Right renal pelvis (tissue), 4 donors: ENCODE measurements around the gene ZNF296. TPM values are rescaled to one million over a fixed set of nuclear protein-coding genes. Genes with fewer than 3 reads are reported as not detected.

ENCODE experiments used
- DNase-seq, 4 donors: peaks; one replicate each; pipeline ENCODE4 v3.0.0-alpha.2; 2013; ENCODE audit warnings: low read depth in 4 of 4, low spot score in 3 of 4, missing footprints in 1 of 4
- polyA plus RNA-seq, 4 donors: library from polyadenylated mRNA; unstranded; fragments of 120-200 nt; gene quantifications; one replicate each; pipeline ENCODE4 v1.2.1, GENCODE V29; 2013; ENCODE audit not compliant: insufficient read length in 4 of 4

Gene ZNF296
- polyA plus RNA-seq, 4 donors = 0.78 to 1.5 (median 0.95) TPM

GRCh38 chr19:45103508-45104319, 27.4 kb upstream of the ZNF296 start:
- no peak for DNase-seq

DNA sequence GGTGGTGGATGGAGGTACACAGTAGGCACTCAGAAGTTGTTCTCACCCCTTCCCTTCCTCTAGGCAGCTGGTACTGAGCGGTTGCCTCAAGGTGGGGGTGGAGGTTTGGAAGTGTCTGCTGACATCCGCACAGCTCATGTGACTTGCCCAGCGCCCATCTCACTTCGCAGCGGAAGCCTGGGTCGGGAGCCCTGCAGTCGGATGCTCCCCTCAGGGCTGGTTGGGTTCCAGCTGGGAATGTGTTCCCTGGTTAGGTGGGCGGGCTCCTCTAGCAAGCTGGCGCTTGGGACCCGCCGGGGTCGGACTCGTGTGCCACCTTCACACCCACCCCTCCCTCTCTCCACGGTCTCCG, 26.9 kb upstream of the ZNF296 start:
- no peak for DNase-seq

DNA sequence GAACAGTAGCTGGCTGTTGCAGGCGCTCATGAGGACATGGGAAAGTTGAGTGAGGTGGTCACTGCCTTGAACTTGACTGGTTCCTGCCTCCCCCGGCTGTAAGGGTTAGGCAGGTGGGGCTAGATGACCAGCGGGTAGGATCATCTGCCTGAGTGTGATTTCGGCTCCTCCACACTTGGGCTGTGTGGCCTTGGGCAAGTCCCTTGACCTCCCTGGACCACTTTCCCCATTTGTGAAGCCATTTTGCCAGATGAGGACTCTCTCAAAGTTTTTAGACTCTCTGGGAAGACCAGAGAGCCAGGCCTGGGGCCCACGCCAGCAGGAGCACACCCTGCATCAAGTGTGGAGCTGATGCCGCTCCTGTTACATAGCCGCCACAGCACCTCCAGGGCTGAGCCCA, 26.2 kb upstream of the ZNF296 start:
- DNase-seq = no peak

- DNase-seq = no peak
These were observed 25.5 kb upstream of the ZNF296 start for GRCh38 chr19:45101806-45102205.

GRCh38 chr19:45100846-45101252, 24.6 kb upstream of the ZNF296 start:
- DNase-seq = no peak

DNA sequence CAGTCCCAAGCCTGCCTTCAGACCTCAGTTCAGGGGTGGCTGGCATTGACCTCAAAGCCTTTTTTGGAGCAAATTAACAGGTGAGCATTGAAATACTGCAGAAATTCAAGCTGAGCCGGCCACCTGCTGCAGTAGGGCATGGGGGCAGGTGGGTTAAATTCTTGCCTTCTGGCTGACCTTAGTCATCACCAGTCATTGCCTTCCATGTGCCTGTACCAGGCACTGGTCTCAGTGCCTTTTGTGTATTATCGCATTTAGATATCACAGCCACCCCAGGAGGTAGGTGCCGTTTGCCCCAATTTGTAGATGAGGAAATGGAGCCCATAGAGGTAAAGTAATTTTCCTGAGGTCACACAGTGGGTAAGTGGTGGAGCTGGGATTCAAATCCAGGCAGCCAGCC, 23.9 kb upstream of the ZNF296 start:
- DNase-seq = no peak

DNA sequence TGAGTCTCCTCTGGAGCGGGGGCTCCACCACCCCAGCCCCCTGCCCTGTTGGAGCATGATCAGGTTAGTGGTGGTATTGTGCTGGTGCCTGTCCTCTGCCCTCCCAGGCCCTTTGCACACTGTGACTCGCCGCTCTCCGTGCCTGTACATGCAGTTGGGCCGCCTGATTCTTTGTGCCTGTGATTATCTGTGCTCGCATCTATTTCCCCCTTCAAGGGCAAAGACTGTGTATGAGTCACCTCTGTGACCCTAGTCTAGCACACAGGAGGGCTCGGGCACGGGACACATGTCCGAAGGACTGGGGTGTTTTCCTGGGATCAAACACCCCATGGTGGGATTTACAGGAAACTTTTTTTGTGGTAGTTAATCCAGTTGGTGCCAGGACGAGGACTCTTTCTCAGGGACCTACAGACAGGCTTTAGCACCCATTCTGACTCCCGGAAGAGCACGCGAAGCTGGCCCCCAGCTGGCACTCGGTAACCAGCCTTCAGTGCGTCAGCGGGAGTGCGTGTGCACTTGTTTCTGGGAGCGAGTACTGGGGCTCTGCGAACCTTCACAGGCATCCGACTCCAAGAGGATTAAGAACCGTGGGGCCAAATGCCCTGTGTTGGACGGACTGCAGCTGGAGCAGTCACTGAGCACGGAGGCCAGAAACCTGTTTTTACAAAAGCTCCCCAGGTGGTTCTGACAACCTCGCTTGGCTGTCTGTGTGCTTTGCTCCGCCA, 23.4 kb upstream of the ZNF296 start:
- DNase-seq = no peak

GRCh38 chr19:45098521-45099466, 22.5 kb upstream of the ZNF296 start:
- DNase-seq = no peak

- DNase-seq = no peak
These were observed 21.7 kb upstream of the ZNF296 start for GRCh38 chr19:45097776-45098520.

DNA sequence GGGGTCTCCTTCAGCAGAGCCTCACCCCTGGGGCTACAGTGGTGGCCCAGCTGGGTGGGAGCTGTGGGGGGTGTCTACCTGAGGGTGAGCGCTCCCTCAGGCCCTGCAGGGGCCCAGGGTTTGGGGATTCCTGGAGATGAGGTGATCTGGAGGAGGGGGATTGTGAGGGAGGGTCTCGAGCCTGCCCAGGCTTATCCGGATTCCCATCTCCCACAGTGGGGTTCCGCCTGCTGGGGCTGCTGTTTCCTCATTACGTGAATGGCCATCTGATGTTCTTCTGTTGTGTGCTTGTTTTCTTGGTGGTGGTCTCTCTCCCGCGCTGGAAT, 21.1 kb upstream of the ZNF296 start:
- DNase-seq = no peak

GRCh38 chr19:45096700-45097099, 20.4 kb upstream of the ZNF296 start:
- DNase-seq = no peak

DNA sequence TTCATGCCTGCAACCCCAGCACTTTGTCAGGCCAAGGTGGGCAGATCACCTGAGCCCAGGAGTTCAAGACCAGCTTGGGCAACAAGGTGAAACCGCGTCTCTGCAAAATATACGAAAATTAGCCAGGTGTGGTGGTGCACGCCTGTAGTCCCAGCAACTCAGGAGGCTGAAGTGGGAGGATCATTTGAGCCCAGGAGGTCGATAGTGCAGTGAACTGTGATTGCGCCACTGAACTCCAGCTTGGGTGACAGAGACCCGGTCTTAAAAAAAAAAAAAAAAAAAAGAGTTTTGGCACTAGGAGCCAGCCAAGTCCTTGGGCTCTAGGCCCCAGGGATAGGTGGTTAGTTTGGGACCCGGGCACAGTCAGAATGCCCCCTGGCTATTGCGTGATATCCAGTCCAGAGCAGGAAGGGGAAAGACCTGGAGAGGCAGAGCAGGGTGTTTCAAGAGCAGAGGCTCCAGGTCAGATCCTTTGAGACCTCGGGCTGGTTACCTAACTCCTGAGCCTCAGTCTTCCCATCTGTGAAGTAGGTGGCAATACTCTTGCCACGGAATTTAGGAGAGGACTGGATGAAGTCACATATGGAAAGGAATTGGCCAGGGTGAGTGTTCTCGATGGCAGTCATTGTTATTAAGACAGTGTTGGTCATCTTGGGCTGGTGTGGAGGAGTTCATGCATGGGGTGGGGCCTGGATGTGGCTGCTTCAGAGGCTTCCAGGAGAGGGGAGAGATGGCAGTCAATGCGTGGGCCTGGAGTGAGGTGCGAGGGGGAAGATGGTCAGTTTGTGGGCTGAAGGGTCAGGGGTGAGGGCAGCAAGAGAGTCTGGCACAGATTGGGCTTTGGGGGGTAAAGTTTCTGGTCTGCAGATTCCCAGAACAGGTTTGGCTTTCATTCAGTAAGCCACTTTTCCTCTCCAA, 19.5 kb upstream of the ZNF296 start:
- DNase-seq = no peak

DNA sequence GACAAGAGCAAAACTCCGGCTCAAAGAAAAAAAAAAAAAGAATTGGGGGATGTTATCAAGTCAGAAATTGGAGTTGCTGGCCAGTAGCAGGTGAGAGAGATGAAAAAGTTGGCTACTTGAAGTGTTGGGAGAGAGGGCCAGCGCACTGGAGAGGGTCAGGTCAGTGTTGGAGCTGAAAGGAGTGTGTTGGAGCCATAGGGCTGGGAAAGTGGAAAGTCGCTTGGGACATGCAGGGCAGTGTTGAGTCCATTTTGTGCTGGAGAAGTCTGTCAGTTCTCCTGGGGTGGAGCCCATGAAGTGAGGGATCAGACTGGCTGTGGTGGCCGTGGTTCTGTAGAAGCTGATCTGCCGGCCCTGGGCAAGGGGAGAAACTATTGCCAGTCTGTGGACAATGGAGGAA, 18.4 kb upstream of the ZNF296 start:
- no peak for DNase-seq

DNA sequence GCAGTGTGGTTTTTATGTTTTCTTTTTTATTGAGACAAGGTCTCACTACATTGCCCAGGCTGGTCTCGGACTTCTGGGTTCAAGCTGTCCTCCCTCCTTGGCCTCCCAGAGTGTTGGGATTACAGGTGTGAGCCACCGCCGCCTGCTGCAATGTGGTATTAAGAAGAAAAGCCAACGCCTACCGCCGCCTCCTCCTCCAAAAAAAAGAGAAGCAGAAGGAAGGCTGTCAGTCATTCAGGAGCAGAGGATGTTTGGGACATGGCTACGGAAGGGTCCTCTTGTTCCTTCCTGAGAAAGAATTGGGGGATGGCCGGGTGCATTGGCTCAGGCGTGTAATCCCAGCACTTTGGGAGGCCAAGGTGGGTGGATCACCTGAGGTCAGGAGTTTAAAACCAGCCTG, 17.9 kb upstream of the ZNF296 start:
- no peak for DNase-seq

DNA sequence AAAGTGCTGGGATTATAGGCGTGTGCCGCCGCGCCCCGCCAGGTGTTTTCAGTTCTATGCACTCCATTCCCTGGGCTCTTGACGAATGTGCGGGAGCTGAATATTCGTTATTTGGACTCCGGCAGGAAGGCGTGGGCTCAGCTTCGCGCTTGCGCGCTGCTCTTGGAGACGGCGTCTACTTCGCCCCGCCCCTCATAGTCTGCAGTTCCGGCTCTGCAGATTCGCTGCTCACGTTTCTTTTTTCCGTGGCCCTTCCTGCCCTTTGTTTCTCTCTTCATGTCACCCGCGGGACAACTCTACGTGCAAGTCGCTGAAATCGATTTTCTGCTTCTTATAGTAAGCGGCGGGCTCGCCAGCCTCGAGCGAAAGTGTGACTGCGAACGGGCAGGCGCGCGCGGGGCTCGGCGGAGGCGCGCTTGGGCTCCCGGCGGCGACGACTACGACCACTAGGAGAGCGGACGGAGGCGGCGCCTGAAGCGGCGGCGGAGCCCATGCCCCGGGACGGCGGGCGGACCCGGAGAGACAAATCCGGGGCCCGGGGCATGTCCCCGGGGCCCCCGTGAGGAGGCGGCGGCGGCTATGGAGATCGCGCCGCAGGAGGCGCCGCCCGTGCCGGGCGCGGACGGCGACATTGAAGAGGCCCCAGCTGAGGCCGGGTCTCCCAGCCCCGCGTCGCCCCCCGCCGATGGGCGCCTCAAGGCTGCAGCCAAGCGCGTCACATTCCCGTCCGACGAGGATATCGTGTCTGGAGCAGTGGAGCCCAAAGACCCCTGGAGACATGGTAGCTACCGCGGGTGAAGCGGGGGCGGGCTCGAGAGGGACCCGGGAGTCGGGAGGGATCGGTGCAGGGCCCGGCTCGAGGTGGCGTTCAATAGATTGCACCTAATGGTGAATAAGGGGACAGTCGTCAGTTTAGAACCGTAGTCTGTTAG, 16.7 kb upstream of the ZNF296 start, which contains the start of gene PPP1R37:
PPP1R37 (plus strand) TSS at position 433 of the 932 bp plus-strand sequence; CDS start at position 580, 147 bp downstream.
- DNase-seq = peak; percentile 91 to 96 (median 95)

DNA sequence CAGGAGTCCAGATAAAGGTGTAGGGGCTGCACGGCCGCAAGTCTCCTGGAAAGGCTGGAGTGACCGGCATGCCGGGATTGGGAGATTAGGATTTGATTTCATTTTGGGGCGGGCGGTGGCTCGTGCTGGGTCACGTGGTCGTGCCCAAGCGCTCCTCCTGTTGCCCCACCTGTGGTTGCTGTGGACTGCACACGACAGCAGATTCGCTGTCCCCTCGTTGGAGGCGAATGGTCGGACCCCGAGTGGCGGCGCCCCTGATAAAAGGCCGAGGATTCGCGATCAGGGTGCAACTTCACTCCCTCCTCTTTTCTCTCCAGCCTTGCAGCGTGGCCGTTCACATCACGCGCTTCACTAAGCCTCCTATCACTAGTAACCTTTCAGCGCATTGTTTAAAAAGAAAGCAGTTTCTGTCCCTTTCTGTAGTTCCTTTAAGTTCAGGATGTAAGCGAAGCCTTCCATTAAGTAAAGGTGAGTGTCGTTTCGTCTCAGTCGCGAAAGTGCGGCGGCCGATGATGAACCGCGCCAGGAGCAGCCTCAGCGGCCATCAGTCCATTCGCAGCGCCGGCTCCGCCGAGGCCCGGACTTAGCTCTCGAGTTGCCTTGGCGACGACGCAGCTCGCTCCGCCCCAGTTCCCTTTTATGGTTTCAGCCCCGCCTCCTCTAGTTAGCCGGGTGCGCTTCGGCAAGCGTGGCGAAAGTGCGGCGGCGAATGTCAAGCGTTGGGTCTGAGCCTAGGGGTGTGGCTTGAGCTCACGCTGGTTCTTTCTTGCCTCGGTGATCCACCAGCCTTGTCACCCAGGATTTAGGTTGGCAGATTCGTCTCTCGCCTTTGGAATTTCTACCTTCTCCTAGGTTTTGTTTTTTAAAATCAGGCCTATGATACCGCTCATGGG, 15.0 kb upstream of the ZNF296 start:
- peak; percentile 99 for DNase-seq

- DNase-seq = no peak
These were observed 14.3 kb upstream of the ZNF296 start for GRCh38 chr19:45090606-45091005.
